Kidney (tissue), 14 donors: ENCODE results near the gene BAZ2A. TPM values are rescaled to one million over a fixed set of nuclear protein-coding genes. Genes with fewer than 3 reads are reported as not detected.

Experiments
- DNase-seq, 5 donors: peaks; one replicate each; pipeline ENCODE4 v3.0.0-alpha.2; 2013 to 2020
- FAIRE-seq: peaks from 2 replicates; lab custom pipeline; 2012; peaks lifted over from hg19 to GRCh38; lab: Jason Lieb, UNC
- H3K27ac ChIP-seq, 2 donors: one replicate each; pipeline ENCODE4 v1.7.0; 2013; ENCODE audit warnings: low read depth in 2 of 2, low read length in 2 of 2, inconsistent platforms in 1 of 2
- H3K27me3 ChIP-seq: one replicate; pipeline ENCODE4 v1.7.1; 2013; ENCODE audit warnings: low read length, inconsistent platforms; ENCODE audit not compliant: control insufficient read depth, insufficient read depth
- H3K36me3 ChIP-seq, 3 donors: one replicate each; pipeline versions ENCODE4 v1.7.0 to v1.7.1; 2013; ENCODE audit warnings: low read length in 3 of 3, control low read depth in 1 of 3, inconsistent platforms in 1 of 3; ENCODE audit not compliant: insufficient read depth in 3 of 3, control insufficient read depth in 2 of 3
- H3K4me1 ChIP-seq, 3 donors: one replicate each; pipeline versions ENCODE4 v1.7.0 to v1.7.1; 2013; ENCODE audit warnings: low read length in 3 of 3, inconsistent platforms in 1 of 3, low read depth in 1 of 3; ENCODE audit not compliant: control insufficient read depth in 2 of 3, insufficient read depth in 2 of 3
- H3K4me3 ChIP-seq, 3 donors: one replicate each; pipeline versions ENCODE4 v1.7.0 to v1.8.1; 2013; ENCODE audit warnings: low read length in 3 of 3, control low read depth in 1 of 3, inconsistent platforms in 1 of 3
- H3K9ac ChIP-seq, 3 donors: one replicate each; pipeline versions ENCODE4 v1.7.0 to v1.7.1; 2013; ENCODE audit warnings: low read length in 3 of 3, control low read depth in 1 of 3, inconsistent platforms in 1 of 3
- H3K9me3 ChIP-seq, 3 donors: one replicate each; pipeline versions ENCODE4 v1.7.0 to v1.7.1; 2013; ENCODE audit warnings: low read length in 3 of 3, control low read depth in 1 of 3, inconsistent platforms in 1 of 3; ENCODE audit not compliant: control insufficient read depth in 2 of 3, insufficient read depth in 1 of 3
- CTCF ChIP-seq: IDR thresholded peaks from 3 replicates; pipeline ENCODE4 v1.5.1; 2012; ENCODE audit warnings: mild to moderate bottlenecking, moderate library complexity, borderline replicate concordance; ENCODE audit not compliant: insufficient read depth; ENCODE audit errors: extremely low read depth
- intact Hi-C: fragments of 100-400 bp; cut with DNase I; formaldehyde crosslinking; loops from one replicate; pipeline ENCODE4 v1.11.1; 2022
- polyA plus RNA-seq: library from polyadenylated mRNA; stranded (reverse); fragments of 350-450 nt; fragmentation: Illumina TruSeq; extraction: RNeasy Lipid Tissue Mini Kit (QIAGEN cat#74804); gene quantifications from one replicate; pipeline ENCODE4 v1.2.3, GENCODE V29; 2014; ENCODE audit warnings: low read depth, low replicate concordance; ENCODE audit not compliant: insufficient read depth
- total RNA-seq: library from RNA; stranded (reverse); fragmentation: NEBNext Ultra II Directional; extraction: Animal tissue kit (Norgen Biotek cat#: 25700); gene quantifications from one replicate; pipeline ENCODE4 v1.2.1, GENCODE V29; 2021
- donor health status: control.
- donor health status: control.
- donor health status: control.
- donor health status: control.
- donor health status: control.
- donor health status: DM: yes; HTN: yes; CAD: no.
- donor health status: Normal renal cell carcinoma (clear cell type).

Gene BAZ2A
- total and polyA plus RNA-seq, 2 donors from 2014 or later, result 10.5 to 98.6 TPM

- peaks cover 30 to 96% (median 74%) of the 10 kb centered on the region in 3 donors for H3K36me3 ChIP-seq
- no peak for FAIRE-seq
- no peaks in the 10 kb centered on the region for H3K27me3 ChIP-seq
- no peak overlapping the region for H3K27ac ChIP-seq
- H3K4me1 ChIP-seq, result no peaks in the 10 kb centered on the region
- intact Hi-C loops, result no loop called here
- TF ChIP-seq CTCF, result no peak
- H3K4me3 ChIP-seq, result no peak overlapping the region
- H3K9me3 ChIP-seq, result no peaks in the 10 kb centered on the region
- no peak for DNase-seq
- H3K9ac ChIP-seq, result no peak overlapping the region
Measured at GRCh38 chr12:56602239-56602638, 27.9 kb downstream of the BAZ2A start.

- FAIRE-seq, result no peak
- no peak overlapping the region for H3K27ac ChIP-seq
- no peak for DNase-seq
- H3K9ac ChIP-seq, result no peak overlapping the region
- H3K4me3 ChIP-seq, result no peak overlapping the region
- H3K4me1 ChIP-seq, result no peaks in the 10 kb centered on the region
- H3K27me3 ChIP-seq, result no peaks in the 10 kb centered on the region
- TF ChIP-seq CTCF, result no peak
- peaks cover 27 to 94% (median 69%) of the 10 kb centered on the region in 3 donors for H3K36me3 ChIP-seq
- no peaks in the 10 kb centered on the region for H3K9me3 ChIP-seq
- intact Hi-C loops, result no loop called here
Measured at GRCh38 chr12:56601503-56601902, 28.6 kb downstream of the BAZ2A start.

- no peak for TF ChIP-seq CTCF
- DNase-seq (no peak), FAIRE-seq (no peak)
- Histone ChIP-seq H3K36me3 (peaks cover 24 to 86% (median 62%) of the 10 kb centered on the region in 3 donors), H3K4me3 (no peak overlapping the region), H3K27ac (no peak overlapping the region), H3K9ac (no peak overlapping the region), H3K9me3 (no peaks in the 10 kb centered on the region), H3K27me3 (no peaks in the 10 kb centered on the region), H3K4me1 (no peaks in the 10 kb centered on the region)
- intact Hi-C loops, result no loop called here
Measured at GRCh38 chr12:56600753-56601152, 29.4 kb downstream of the BAZ2A start.

GRCh38 chr12:56599797-56600196 lies 30.3 kb downstream of the BAZ2A start:
- FAIRE-seq, result no peak

More at GRCh38 chr12:56599797-56600196, 30.3 kb downstream of the BAZ2A start:
- Histone ChIP-seq H3K27ac (no peak overlapping the region), H3K9ac (no peak overlapping the region), H3K9me3 (no peaks in the 10 kb centered on the region), H3K36me3 (peaks cover 24 to 78% (median 56%) of the 10 kb centered on the region in 3 donors), H3K27me3 (no peaks in the 10 kb centered on the region), H3K4me1 (no peaks in the 10 kb centered on the region), H3K4me3 (no peak overlapping the region)
- TF ChIP-seq CTCF, result no peak
- no peak for DNase-seq
- intact Hi-C loops, result no loop called here
